Inferior parietal cortex (tissue), 1 donor: Measurements from ENCODE around the gene CEP162.
"Not testable (repeated sequence)": the region's sequence is repeated elsewhere in the genome, so short reads cannot be mapped to it uniquely, and the experiment has no call there.

Source experiments
- DNase-seq: peaks from one replicate; pipeline ENCODE4 v3.0.0-alpha.2; 2016; ENCODE audit errors: extremely low spot score

Gene CEP162

GRCh38 chr6:84086056-84086455 is 141.4 kb downstream of the CEP162 start:
- DNase-seq: no peak

- DNase-seq: not testable (repeated sequence)
Observed at GRCh38 chr6:84084705-84085104, 142.7 kb downstream of the CEP162 start.

GRCh38 chr6:84082689-84083265 is 144.7 kb downstream of the CEP162 start:
- no peak for DNase-seq

GRCh38 chr6:84081222-84081621 is 146.2 kb downstream of the CEP162 start:
- DNase-seq: no peak

GRCh38 chr6:84078335-84078734 is 149.1 kb downstream of the CEP162 start:
- DNase-seq: no peak

- DNase-seq: no peak
Observed at GRCh38 chr6:84077645-84078044, 149.8 kb downstream of the CEP162 start.

- no peak for DNase-seq
Observed at GRCh38 chr6:84074988-84075781, 152.3 kb downstream of the CEP162 start.
